ENCODE measurements around the gene SIRT7.

DNA sequence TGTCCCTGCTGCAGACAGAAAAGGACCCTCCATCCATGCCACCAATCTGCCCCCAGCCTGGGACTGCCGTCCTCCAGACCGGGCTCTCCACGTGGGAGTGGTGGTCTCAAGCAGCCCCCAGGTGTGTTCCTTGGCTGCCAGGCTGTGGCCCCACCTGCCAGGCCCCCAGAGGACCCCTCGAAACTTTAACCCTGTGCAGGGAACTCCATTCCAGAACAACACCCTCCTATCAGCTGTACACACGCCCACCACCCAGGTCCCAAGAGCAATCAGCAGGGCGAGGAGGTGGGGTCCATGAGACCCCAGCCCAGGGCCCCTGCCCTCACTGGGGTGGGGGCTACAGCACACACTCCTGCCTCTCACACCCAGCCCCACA is 17.7 kb upstream of the SIRT7 start:
- TF ChIP-seq ZNF274 (IDR thresholded peaks at IDR 0.05; ENCODE audit: low read depth, low read length) (no peak), YY1 (IDR thresholded peaks at IDR 0.05; ENCODE audit: insufficient read depth, insufficient read length) (no peak), SUZ12 (IDR thresholded peaks at IDR 0.05; ENCODE audit: extremely low read depth, insufficient read depth, insufficient read length) (no peak)

Measured in NT2/D1 (cell line).